Measurements from ENCODE around the gene TGFBRAP1.

TGFBRAP1 gene, protein sequence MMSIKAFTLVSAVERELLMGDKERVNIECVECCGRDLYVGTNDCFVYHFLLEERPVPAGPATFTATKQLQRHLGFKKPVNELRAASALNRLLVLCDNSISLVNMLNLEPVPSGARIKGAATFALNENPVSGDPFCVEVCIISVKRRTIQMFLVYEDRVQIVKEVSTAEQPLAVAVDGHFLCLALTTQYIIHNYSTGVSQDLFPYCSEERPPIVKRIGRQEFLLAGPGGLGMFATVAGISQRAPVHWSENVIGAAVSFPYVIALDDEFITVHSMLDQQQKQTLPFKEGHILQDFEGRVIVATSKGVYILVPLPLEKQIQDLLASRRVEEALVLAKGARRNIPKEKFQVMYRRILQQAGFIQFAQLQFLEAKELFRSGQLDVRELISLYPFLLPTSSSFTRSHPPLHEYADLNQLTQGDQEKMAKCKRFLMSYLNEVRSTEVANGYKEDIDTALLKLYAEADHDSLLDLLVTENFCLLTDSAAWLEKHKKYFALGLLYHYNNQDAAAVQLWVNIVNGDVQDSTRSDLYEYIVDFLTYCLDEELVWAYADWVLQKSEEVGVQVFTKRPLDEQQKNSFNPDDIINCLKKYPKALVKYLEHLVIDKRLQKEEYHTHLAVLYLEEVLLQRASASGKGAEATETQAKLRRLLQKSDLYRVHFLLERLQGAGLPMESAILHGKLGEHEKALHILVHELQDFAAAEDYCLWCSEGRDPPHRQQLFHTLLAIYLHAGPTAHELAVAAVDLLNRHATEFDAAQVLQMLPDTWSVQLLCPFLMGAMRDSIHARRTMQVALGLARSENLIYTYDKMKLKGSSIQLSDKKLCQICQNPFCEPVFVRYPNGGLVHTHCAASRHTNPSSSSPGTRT

DNA sequence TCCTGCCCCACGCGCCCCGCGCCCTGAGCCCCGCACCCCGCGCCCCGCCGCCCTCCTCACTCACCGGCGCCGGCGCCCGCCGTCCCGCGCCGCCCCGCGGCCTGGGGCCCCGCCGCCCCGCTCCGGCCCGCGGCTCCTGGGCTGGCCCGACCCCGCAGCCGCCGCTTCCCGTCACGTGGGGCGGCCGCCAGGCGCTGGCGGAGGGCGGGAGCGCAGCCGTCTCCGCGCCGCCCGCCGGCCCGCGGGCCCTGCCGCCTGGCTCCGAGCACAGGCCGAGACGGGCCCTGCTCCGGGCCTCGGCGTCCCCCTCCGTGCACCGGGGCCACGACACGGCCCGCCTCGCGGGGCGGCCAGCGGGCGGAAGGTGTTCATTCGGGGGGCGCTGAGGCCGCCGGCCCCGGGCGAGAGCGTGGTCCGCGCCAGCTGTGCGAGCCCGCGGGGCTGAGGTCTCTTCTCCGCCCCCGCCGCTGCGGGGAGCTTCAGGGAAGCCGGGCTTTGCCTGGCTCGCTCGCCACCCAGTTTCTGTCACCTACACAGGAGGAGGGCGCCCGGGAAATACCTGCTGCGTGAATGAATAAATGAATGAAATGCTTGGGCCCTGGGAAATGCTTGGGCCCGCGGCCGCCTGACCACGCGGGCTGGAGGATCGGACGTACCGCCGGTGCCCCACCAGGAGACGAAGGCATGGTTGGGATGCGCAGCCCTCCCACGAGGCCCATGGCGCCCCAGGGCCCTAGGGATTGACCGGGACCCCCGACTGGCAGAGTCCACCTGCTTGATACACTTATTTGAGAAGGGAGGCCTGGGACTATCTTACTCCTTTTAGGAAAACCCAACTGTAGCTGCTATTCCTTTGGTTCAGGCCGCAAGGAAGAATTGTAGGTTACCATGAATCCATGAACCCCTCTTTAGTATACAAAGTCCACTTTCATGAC, at the start of gene TGFBRAP1:
Gene TGFBRAP1 (minus strand): TSS at position 175 of the 935 bp plus-strand sequence. CDS start 21,434 bp downstream, outside the sequence.
- peak; percentile 67 for DNase-seq (ENCODE audit: low spot score)
- Mint-ChIP-seq H3K27ac (peak within 1 kb of the TSS; percentile 92), H3K4me3 (peak within 1 kb of the TSS; percentile 88), H3K27me3 (ENCODE audit: low read depth) (no peaks in the 10 kb centered on the region), H3K36me3 (ENCODE audit: low read depth) (peaks cover 3% of the 10 kb centered on the region), H3K4me1 (ENCODE audit: low read depth) (peaks cover 22% of the 10 kb centered on the region), H3K9me3 (no peaks in the 10 kb centered on the region)

DNA sequence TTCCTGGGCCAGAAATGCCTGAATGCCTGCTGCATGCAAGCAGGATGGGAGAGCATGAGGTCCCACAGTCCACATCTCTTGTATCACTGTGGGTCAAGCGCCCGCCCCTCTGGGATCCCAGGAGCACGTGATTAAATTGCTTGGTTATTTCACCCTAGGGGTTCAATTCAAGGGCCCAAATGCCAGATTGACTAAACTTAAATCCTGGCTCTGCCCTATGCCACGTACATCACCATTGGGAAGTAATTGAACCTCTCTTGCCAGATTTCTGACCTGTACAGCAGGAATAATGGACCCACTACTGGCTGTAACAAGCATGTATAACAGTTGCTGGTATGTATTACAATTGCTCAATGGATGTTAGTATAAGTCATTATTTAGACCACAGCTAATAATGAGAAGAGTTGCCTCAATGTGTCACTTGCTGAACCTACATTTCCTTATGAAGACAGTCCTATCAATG, 49.4 kb upstream of the TGFBRAP1 start:
- Mint-ChIP-seq H3K27ac (no peak overlapping the region), H3K4me1 (ENCODE audit: low read depth) (peaks cover 14% of the 10 kb centered on the region), H3K4me3 (no peak overlapping the region)

DNA sequence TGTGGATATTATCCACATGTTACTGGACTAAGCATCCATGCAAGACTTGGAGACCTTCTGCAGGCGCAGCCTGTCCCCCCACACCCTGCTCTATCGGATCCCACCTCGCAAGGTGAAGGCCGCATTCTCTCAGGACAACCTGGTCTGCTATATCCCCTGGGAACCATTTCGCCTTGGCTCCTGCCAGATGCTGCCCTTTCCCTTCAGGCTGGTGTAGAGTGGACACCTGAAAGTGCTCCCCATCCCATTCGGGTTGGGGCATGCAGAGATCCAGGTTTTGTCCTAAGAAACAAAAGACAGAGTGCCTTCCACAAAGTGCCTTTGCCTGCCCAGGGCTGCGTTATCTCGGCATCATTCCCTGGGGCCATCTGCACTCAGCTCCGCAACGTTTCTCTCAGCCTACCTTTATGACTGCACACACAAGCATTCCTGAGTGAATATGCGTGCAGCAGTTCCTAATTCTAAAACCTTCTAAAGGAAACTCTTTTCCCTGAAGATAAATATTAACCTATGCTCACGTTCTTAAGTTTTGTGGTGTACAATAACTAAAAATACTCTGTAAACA, 48.8 kb upstream of the TGFBRAP1 start:
- peaks cover 19% of the 10 kb centered on the region for H3K4me1 Mint-ChIP-seq (ENCODE audit: low read depth)
- H3K27ac Mint-ChIP-seq = no peak overlapping the region
- no peaks in the 10 kb centered on the region for H3K9me3 Mint-ChIP-seq
- H3K27me3 Mint-ChIP-seq (ENCODE audit: low read depth) = no peaks in the 10 kb centered on the region
- peaks cover 2% of the 10 kb centered on the region for H3K36me3 Mint-ChIP-seq (ENCODE audit: low read depth)
- DNase-seq (ENCODE audit: low spot score) = no peak
- no peak overlapping the region for H3K4me3 Mint-ChIP-seq

More for the DNA sequence above, 49.4 kb upstream of the TGFBRAP1 start:
- peaks cover 1% of the 10 kb centered on the region for H3K36me3 Mint-ChIP-seq (ENCODE audit: low read depth)
- no peaks in the 10 kb centered on the region for H3K27me3 Mint-ChIP-seq (ENCODE audit: low read depth)
- no peaks in the 10 kb centered on the region for H3K9me3 Mint-ChIP-seq
- DNase-seq (ENCODE audit: low spot score) = no peak

DNA sequence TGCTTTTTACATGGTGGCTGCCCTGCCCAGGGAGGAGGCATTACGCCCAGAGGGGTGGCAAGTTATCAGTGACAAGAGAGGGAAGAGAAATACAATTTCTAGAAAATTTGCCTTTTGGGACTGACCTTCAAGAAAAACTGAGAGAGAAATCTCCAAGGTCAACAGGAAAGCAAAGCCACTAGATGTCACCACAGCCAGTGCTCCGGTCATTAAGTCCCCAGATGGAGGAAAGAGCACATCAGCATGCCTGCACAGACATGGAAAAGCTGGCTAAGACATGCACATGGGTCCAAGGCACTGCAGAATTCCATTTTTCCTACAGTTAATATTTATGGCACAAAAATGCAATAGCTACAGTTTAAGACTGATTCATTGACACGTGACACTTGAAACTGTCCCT, 48.3 kb upstream of the TGFBRAP1 start:
- Mint-ChIP-seq H3K9me3 (no peaks in the 10 kb centered on the region), H3K27me3 (ENCODE audit: low read depth) (no peaks in the 10 kb centered on the region), H3K4me3 (no peak overlapping the region), H3K27ac (no peak overlapping the region), H3K36me3 (ENCODE audit: low read depth) (peaks cover 3% of the 10 kb centered on the region), H3K4me1 (ENCODE audit: low read depth) (peaks cover 24% of the 10 kb centered on the region)
- no peak for DNase-seq (ENCODE audit: low spot score)

DNA sequence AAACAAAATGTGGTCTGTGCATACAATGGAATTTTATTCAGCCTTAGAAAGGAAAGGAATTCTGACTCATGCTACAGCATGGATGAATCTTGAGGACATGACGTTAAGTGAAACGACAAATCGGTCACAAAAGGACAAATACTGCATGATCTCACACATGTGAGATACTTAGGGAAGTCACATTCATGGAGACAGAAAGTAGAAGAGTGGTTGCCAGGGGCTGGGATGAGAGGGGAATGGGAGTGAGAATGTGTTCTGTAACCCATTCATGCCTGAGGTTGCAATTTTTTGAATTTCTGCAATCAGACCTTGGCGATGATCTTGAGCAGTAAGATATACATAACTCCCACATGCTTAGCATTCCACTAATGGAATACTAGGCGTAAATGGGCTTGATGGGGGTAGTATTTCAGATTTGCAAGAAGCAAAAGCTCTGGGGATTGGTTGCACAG, 47.3 kb upstream of the TGFBRAP1 start:
- Mint-ChIP-seq H3K36me3 (ENCODE audit: low read depth) (peaks cover 4% of the 10 kb centered on the region), H3K4me1 (ENCODE audit: low read depth) (peaks cover 25% of the 10 kb centered on the region), H3K27me3 (ENCODE audit: low read depth) (no peaks in the 10 kb centered on the region), H3K27ac (no peak overlapping the region), H3K4me3 (no peak overlapping the region), H3K9me3 (no peaks in the 10 kb centered on the region)
- no peak for DNase-seq (ENCODE audit: low spot score)

DNA sequence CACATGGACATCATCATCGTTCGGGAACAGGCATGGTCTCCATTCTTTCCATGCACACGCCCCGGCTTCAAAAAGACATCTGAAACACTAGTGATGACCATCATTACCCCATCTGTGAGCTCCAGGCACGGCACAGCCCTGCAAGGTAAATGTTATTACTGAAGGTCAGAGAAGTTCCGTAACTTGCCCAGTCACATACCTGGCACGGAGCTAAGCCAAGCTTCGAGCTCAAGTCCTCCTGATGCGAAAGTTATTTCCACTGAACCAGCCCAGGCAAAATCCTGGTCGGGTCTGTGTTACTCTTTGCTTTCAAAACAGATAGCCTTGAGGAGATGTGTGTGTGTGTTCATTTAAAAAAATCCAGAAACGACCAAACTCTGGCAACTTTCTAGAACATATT, 46.5 kb upstream of the TGFBRAP1 start:
- Mint-ChIP-seq H3K36me3 (ENCODE audit: low read depth) (peaks cover 4% of the 10 kb centered on the region), H3K9me3 (no peaks in the 10 kb centered on the region), H3K4me3 (no peak overlapping the region), H3K27me3 (ENCODE audit: low read depth) (no peaks in the 10 kb centered on the region), H3K4me1 (ENCODE audit: low read depth) (peaks cover 25% of the 10 kb centered on the region), H3K27ac (no peak overlapping the region)
- DNase-seq (ENCODE audit: low spot score) = no peak

DNA sequence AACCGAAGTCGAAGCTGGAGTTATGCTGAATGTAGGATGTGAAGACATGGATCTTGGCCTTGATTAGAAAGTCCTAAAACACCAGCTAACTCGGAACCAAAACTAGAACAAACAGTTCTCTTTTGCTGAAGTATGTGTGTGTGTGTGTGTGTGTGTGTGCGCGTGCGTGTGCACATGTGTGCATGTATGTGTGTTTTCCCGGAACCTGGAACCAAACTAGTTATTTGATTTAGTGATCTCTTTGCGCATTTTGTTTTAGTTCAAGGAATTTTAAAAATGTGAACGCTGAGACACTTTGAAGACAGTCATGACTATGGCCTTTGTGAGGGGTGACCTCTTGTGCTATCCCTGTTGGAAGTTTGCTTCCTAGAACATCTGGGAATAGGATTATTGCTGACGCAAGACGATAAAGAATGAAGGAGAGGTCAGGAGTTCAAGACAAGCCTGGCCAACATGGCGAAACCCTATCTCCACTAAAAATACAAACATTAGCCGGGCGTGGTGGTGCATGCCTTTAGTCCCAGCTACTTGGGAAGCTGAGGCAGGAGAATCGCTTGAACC, 45.5 kb upstream of the TGFBRAP1 start:
- no peak for DNase-seq (ENCODE audit: low spot score)
- Mint-ChIP-seq H3K9me3 (no peaks in the 10 kb centered on the region), H3K27ac (no peak overlapping the region), H3K4me1 (ENCODE audit: low read depth) (peaks cover 27% of the 10 kb centered on the region), H3K27me3 (ENCODE audit: low read depth) (no peaks in the 10 kb centered on the region), H3K4me3 (no peak overlapping the region), H3K36me3 (ENCODE audit: low read depth) (peaks cover 4% of the 10 kb centered on the region)

DNA sequence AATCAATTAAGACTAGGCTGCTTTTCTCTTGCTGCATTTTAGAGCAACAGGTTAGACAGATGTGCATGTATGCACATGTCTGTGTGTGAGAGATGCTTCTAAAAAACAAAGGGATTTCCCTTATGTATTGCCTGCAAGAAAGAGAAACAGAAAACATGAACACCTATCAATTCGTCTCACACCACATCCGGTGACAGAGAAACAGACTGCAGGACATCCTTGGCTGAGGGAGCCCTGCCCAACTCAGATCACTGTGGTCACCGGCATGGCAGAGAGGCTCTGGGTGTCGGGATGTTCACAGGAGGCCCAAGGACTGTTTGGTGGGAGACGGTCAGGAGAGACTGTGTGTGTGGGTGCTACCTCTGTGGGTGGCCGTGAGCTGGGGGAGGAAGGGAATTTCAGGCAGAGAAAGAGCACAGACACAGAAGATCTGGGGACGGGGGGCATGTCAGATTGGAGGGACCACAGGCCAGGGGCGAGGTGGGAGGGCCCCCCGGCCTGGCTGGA, 44.4 kb upstream of the TGFBRAP1 start:
- Mint-ChIP-seq H3K36me3 (ENCODE audit: low read depth) (peaks cover 4% of the 10 kb centered on the region), H3K4me1 (ENCODE audit: low read depth) (peaks cover 28% of the 10 kb centered on the region), H3K4me3 (peak overlapping the region; percentile 80), H3K27me3 (ENCODE audit: low read depth) (no peaks in the 10 kb centered on the region), H3K27ac (peak overlapping the region; percentile 95), H3K9me3 (no peaks in the 10 kb centered on the region)
- DNase-seq (ENCODE audit: low spot score) = peak; percentile 7

DNA sequence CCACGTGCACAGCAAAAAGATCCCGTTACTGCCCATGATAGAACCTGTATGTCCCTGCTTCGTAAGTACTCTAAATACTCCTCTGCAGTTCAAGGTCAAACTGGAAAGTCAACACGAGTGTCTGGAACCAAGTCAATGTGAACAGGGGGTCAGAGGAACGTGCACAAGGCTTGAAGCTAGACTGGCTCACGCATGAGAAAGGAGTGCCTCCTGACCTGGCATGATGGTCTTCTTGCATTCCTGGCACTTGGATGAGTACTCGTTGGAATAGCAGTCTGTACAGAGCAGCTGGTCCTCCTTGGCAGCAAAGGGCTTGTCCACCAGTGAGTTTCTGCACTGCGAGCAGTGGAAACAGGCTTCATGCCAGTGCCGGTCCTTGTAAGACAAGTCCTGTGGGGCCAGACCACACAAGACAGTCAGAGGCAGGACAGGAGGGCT, 43.8 kb upstream of the TGFBRAP1 start:
- peaks cover 4% of the 10 kb centered on the region for H3K36me3 Mint-ChIP-seq (ENCODE audit: low read depth)
- peaks cover 28% of the 10 kb centered on the region for H3K4me1 Mint-ChIP-seq (ENCODE audit: low read depth)
- H3K27ac Mint-ChIP-seq = peak overlapping the region; percentile 95
- H3K27me3 Mint-ChIP-seq (ENCODE audit: low read depth) = no peaks in the 10 kb centered on the region
- no peak overlapping the region for H3K4me3 Mint-ChIP-seq
- DNase-seq (ENCODE audit: low spot score) = no peak
- no peaks in the 10 kb centered on the region for H3K9me3 Mint-ChIP-seq

DNA sequence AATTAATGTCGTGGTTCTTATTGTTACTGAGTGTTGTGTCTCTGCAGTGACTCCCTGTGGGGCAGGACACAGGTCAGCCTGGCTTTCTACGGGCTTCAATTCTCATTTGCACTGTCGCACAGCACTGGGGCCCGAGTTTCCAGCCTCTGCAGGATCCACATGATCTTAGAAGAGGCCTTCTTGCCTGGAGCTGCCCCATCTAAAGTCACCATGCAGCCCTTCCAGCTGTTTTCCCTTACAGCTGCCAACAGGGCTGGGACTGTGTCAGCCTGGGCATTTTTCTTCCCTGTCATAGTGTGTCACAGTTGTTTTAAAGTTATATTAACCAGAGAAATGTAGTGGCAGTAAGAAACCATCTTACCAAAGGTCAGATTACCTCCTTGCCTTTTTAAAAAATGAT, 42.3 kb upstream of the TGFBRAP1 start:
- no peak for DNase-seq (ENCODE audit: low spot score)
- no peak overlapping the region for H3K4me3 Mint-ChIP-seq
- no peak overlapping the region for H3K27ac Mint-ChIP-seq
- H3K36me3 Mint-ChIP-seq (ENCODE audit: low read depth) = peaks cover 4% of the 10 kb centered on the region
- H3K9me3 Mint-ChIP-seq = no peaks in the 10 kb centered on the region
- peaks cover 28% of the 10 kb centered on the region for H3K4me1 Mint-ChIP-seq (ENCODE audit: low read depth)
- no peaks in the 10 kb centered on the region for H3K27me3 Mint-ChIP-seq (ENCODE audit: low read depth)

DNA sequence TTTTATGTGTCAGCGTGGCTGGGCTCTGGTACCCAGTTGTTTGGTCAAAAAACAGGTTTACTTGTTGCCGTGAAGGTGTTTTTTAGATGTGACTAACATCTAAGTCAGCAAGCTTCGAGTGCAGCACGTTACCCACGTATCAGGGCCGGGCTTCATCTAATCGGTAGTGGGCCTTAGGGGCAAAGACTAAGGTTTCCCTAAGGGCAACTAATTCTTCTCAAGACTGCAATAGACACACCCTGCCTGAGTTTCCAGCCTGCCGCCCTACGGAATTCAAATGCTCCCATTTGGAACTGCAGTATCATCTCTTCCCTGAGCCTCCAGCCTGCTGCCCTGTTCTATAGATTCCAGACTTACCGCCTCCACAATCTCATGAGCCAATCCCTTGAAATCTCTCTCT, 41.6 kb upstream of the TGFBRAP1 start:
- Mint-ChIP-seq H3K27me3 (ENCODE audit: low read depth) (no peaks in the 10 kb centered on the region), H3K9me3 (no peaks in the 10 kb centered on the region), H3K27ac (no peak overlapping the region), H3K4me3 (no peak overlapping the region), H3K36me3 (ENCODE audit: low read depth) (peaks cover 4% of the 10 kb centered on the region), H3K4me1 (ENCODE audit: low read depth) (peaks cover 28% of the 10 kb centered on the region)
- no peak for DNase-seq (ENCODE audit: low spot score)

DNA sequence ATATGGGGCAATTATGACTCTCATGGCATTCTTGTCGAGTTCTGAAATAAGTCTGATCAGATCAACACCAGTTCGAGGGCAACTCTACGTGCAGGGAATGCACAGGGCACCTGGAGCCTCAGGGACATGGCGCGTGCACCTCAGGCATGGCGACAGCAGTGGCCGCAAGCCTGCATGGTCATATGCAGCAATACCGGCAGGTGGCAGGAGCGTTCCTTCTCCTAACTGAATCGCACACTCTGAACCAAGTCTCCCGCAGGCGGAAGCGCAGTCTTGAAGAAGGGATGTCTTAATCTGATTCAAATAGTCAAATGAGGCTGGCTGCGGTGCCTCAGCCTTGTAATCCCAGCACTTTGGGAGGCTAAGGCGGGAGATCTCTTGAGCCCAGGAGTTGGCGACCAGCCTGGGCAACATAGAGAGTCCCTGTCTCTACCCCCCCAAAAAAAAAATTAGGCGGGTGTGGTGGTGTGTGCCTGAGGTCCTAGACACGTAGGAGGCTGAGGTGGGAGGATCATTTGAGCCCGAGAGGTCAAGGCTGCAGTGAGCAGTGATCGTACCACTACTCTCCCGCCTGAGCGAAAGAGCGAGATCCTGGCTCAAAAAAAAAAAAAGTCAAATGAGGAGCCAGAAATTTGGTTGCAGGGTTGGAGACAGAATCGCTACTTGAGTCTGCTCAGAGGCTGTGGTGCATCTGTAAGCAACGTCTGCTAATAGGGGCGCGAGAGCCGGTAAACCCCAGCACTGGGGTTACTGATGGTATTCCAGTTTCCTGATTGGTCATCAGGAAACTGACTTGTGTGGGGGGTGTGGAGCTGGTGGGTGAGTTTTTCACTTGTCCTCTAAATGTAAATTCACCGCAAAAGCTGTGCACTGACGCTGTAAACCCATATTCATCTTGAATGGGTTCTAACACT, 40.5 kb upstream of the TGFBRAP1 start:
- no peaks in the 10 kb centered on the region for H3K27me3 Mint-ChIP-seq (ENCODE audit: low read depth)
- peaks cover 28% of the 10 kb centered on the region for H3K4me1 Mint-ChIP-seq (ENCODE audit: low read depth)
- no peaks in the 10 kb centered on the region for H3K9me3 Mint-ChIP-seq
- peaks cover 8% of the 10 kb centered on the region for H3K36me3 Mint-ChIP-seq (ENCODE audit: low read depth)
- peak; percentile 78 for DNase-seq (ENCODE audit: low spot score)
- H3K4me3 Mint-ChIP-seq = peak overlapping the region; percentile 25
- no peak overlapping the region for H3K27ac Mint-ChIP-seq

Measured in T-helper 2 cell treated with Interferon-gamma antibody and Interleukin-4, amounts not matched to agents 5 μg/mL and 100 μg/mL, for 36 hours (primary cell).